GM23248 (cell line): ENCODE measurements around the gene FAM25G. TPM values are rescaled to one million over a fixed set of nuclear protein-coding genes. Genes with fewer than 3 reads are reported as not detected.
A peak's percentile ranks its signal among the peaks of the same experiment; 100 is the strongest.
"Not testable (repeated sequence)": the region's sequence is repeated elsewhere in the genome, so short reads cannot be mapped to it uniquely, and the experiment has no call there.

Experiments
- DNase-seq: peaks from one replicate; pipeline ENCODE4 v3.0.0-alpha.2; 2015
- H2AFZ ChIP-seq: fragments of 200-600 bp; sonication (generic); 2 replicates; pipeline ENCODE4 v1.6.1; 2016; ENCODE audit warnings: antibody characterized with exemption
- H3F3A ChIP-seq: fragments of 200-600 bp; sonication (generic); 2 replicates; pipeline ENCODE4 v1.6.1; 2016; ENCODE audit warnings: mild to moderate bottlenecking, antibody characterized with exemption, mixed run types; ENCODE audit not compliant: insufficient read depth
- H3K27ac ChIP-seq: fragments of 200-600 bp; sonication (generic); 2 replicates; pipeline ENCODE4 v1.5.1; 2016; ENCODE audit warnings: mild to moderate bottlenecking
- H3K27me3 ChIP-seq: fragments of 200-600 bp; sonication (generic); replicated peaks from 2 replicates; pipeline ENCODE4 v1.6.1; 2016; ENCODE audit warnings: mild to moderate bottlenecking; ENCODE audit not compliant: insufficient read depth
- H3K36me3 ChIP-seq: fragments of 200-600 bp; sonication (generic); 2 replicates; pipeline ENCODE4 v1.6.1; 2016; ENCODE audit warnings: low read depth, mild to moderate bottlenecking
- H3K4me1 ChIP-seq: fragments of 200-600 bp; sonication (generic); 2 replicates; pipeline ENCODE4 v1.6.1; 2016; ENCODE audit warnings: mild to moderate bottlenecking; ENCODE audit not compliant: insufficient read depth
- H3K4me2 ChIP-seq: fragments of 200-600 bp; sonication (generic); one replicate; pipeline ENCODE4 v1.6.1; 2016; ENCODE audit warnings: mild to moderate bottlenecking; ENCODE audit not compliant: unreplicated experiment
- H3K4me3 ChIP-seq: fragments of 200-600 bp; sonication (generic); 2 replicates; pipeline ENCODE4 v1.5.1; 2016; ENCODE audit warnings: mild to moderate bottlenecking
- H3K79me2 ChIP-seq: fragments of 200-600 bp; sonication (generic); 2 replicates; pipeline ENCODE4 v1.6.1; 2016; ENCODE audit warnings: mild to moderate bottlenecking; ENCODE audit not compliant: insufficient read depth
- H3K9ac ChIP-seq: fragments of 200-600 bp; sonication (generic); 2 replicates; pipeline ENCODE4 v1.6.1; 2016; ENCODE audit warnings: mild to moderate bottlenecking
- H3K9me2 ChIP-seq: fragments of 200-600 bp; sonication (generic); 2 replicates; pipeline ENCODE4 v1.6.1; 2016; ENCODE audit warnings: mixed run types, mild to moderate bottlenecking, moderate library complexity; ENCODE audit not compliant: insufficient read depth
- H3K9me3 ChIP-seq: fragments of 200-600 bp; sonication (generic); one replicate; pipeline ENCODE4 v1.6.1; 2017; ENCODE audit warnings: low read depth
- H4K20me1 ChIP-seq: fragments of 200-600 bp; sonication (generic); 2 replicates; pipeline ENCODE4 v1.6.0; 2016; ENCODE audit not compliant: insufficient read depth
- EZH2 ChIP-seq: fragments of 200-600 bp; sonication (generic); IDR thresholded peaks from 2 replicates; pipeline ENCODE4 v1.6.1; 2018; ENCODE audit warnings: antibody characterized with exemption, mild to moderate bottlenecking; ENCODE audit not compliant: insufficient read depth, poor library complexity, severe bottlenecking
- EZH2phosphoT487 ChIP-seq: fragments of 200-600 bp; sonication (generic); IDR thresholded peaks from 2 replicates; pipeline ENCODE4 v1.6.1; 2018; ENCODE audit warnings: antibody characterized with exemption, moderate library complexity, mild to moderate bottlenecking, low read depth; ENCODE audit not compliant: insufficient read depth
- WGBS, 2 experiments: methylation state at CpG; one replicate each; pipeline ENCODE4 v1.1.6; 2015 to 2017; ENCODE audit warnings: low lambda C conversion rate in 2 of 2, low coverage in 1 of 2; ENCODE audit errors: missing lambda C conversion rate in 2 of 2; 5-methylcytosine and 5-hydroxymethylcytosine counted together
- in situ Hi-C: fragments of 300-500 bp; cut with MboI; formaldehyde crosslinking; loops from 2 replicates; pipeline ENCODE4 v1.15.0; 2020
- polyA plus RNA-seq: library from polyadenylated mRNA; unstranded; fragments of >200 nt; fragmentation: Nextera tagmentation; extraction: Ambion mirVana; gene quantifications from 2 replicates; pipeline ENCODE4 v1.2.1, GENCODE V29; 2016
- total RNA-seq: library from RNA; depleted of rRNA; stranded (reverse); fragments of >200 nt; shearing (Covaris generic); gene quantifications from 2 replicates; pipeline ENCODE4 v1.2.3, GENCODE V29; 2014

Gene FAM25G
- total and polyA plus RNA-seq, 2 experiments from 2014 or later = 1.1 TPM; not detected in 1

GRCh38 chr10:47462577-47463358 is 28.7 kb downstream of the FAM25G start:
- H2AFZ ChIP-seq, H3K27me3 ChIP-seq, H3K79me2 ChIP-seq, H3K9me2 ChIP-seq, H4K20me1 ChIP-seq, H3F3A ChIP-seq, DNase-seq, H3K36me3 ChIP-seq, H3K4me3 ChIP-seq, H3K4me2 ChIP-seq, H3K9ac ChIP-seq, H3K27ac ChIP-seq, in situ Hi-C loops, H3K9me3 ChIP-seq: not testable (repeated sequence)
- peaks cover 21% of the 10 kb centered on the region for H3K4me1 ChIP-seq
- WGBS, 2 experiments = no CpG with 5 or more reads among the region's 9 CpGs

- Histone ChIP-seq H3K4me1 (peaks cover 21% of the 10 kb centered on the region), H3K27ac (peak overlapping the region; percentile 95), H3K4me3 (peak overlapping the region; percentile 33), H3K4me2 (peak overlapping the region; percentile 46), H3K9ac (peak overlapping the region; percentile 83), H2AFZ (peak overlapping the region; percentile 62)
- H3K79me2 ChIP-seq, H4K20me1 ChIP-seq, H3K36me3 ChIP-seq, H3F3A ChIP-seq, H3K27me3 ChIP-seq, in situ Hi-C loops, H3K9me3 ChIP-seq, H3K9me2 ChIP-seq: not testable (repeated sequence)
- 2 to 9% methylated on average over 17 to 23 of the region's 37 CpGs for WGBS, 2 experiments
- peak; percentile 94 for DNase-seq
Measured at GRCh38 chr10:47461261-47461687, 30.2 kb downstream of the FAM25G start.

GRCh38 chr10:47458466-47459154 is 32.9 kb downstream of the FAM25G start:
- H3K27ac ChIP-seq = peak overlapping the region; percentile 83
- in situ Hi-C loops = no loop called here

GRCh38 chr10:47457826-47458225 is 33.7 kb downstream of the FAM25G start:
- H3K36me3 ChIP-seq = no peaks in the 10 kb centered on the region
- no peaks in the 10 kb centered on the region for H3K27me3 ChIP-seq
- no peak overlapping the region for H3K9ac ChIP-seq
- H4K20me1 ChIP-seq = no peaks in the 10 kb centered on the region
- DNase-seq = no peak
- H3K27ac ChIP-seq = 0 out of 2 replicates have a peak overlapping the region, but pooled peaks have one; percentile 83
- H3K4me2 ChIP-seq = no peak overlapping the region
- WGBS, 2 experiments = 100% methylated on average over 1 of the region's 1 CpG
- 0 out of 2 replicates have a peak overlapping the region, but pooled peaks have one; percentile 35 for H2AFZ ChIP-seq
- no peaks in the 10 kb centered on the region for H3K9me3 ChIP-seq
- TF ChIP-seq EZH2phosphoT487 (no peak), EZH2 (no peak)
- H3K4me3 ChIP-seq = no peak overlapping the region
- H3K9me2 ChIP-seq = no peaks in the 10 kb centered on the region
- H3F3A ChIP-seq = no peaks in the 10 kb centered on the region
- no peaks in the 10 kb centered on the region for H3K79me2 ChIP-seq
- in situ Hi-C loops = no loop called here
- H3K4me1 ChIP-seq = peaks cover 21% of the 10 kb centered on the region

More at GRCh38 chr10:47458466-47459154, 32.9 kb downstream of the FAM25G start:
- Histone ChIP-seq H3K36me3 (no peaks in the 10 kb centered on the region), H3K9me3 (no peaks in the 10 kb centered on the region), H2AFZ (0 out of 2 replicates have a peak overlapping the region, but pooled peaks have one; percentile 35), H3K27me3 (no peaks in the 10 kb centered on the region), H4K20me1 (no peaks in the 10 kb centered on the region), H3K9me2 (no peaks in the 10 kb centered on the region), H3K9ac (peak overlapping the region; percentile 50), H3F3A (no peaks in the 10 kb centered on the region), H3K4me3 (no peak overlapping the region), H3K79me2 (no peaks in the 10 kb centered on the region), H3K4me1 (peaks cover 21% of the 10 kb centered on the region), H3K4me2 (peak overlapping the region; percentile 55)
- DNase-seq = peak; percentile 90
- 25 to 37% methylated on average over 4 of the region's 4 CpGs for WGBS, 2 experiments
- TF ChIP-seq EZH2phosphoT487 (no peak), EZH2 (no peak)
